Sigmoid colon (tissue), 7 donors: ENCODE data around the gene NEURL1B. TPM values are rescaled to one million over a fixed set of nuclear protein-coding genes. Genes with fewer than 3 reads are reported as not detected.

ENCODE experiments used
- DNase-seq: peaks from one replicate; pipeline ENCODE4 v3.0.0-alpha.2; 2019
- H3K27ac ChIP-seq, 4 donors: fragments of 200-600 bp; sonication (generic); one replicate each; pipeline ENCODE4 v1.5.1; 2016 to 2019; ENCODE audit warnings: mild to moderate bottlenecking in 1 of 4
- H3K27me3 ChIP-seq, 3 donors: fragments of 200-600 bp; sonication (generic); one replicate each; pipeline ENCODE4 v1.5.1; 2019; ENCODE audit warnings: mild to moderate bottlenecking in 1 of 3
- H3K36me3 ChIP-seq, 4 donors: fragments of 200-600 bp; sonication (generic); one replicate each; pipeline ENCODE4 v1.5.1; 2016 to 2019
- H3K4me1 ChIP-seq, 4 donors: fragments of 200-600 bp; sonication (generic); one replicate each; pipeline ENCODE4 v1.5.1; 2017 to 2019
- H3K4me3 ChIP-seq, 4 donors: fragments of 200-600 bp; sonication (generic); one replicate each; pipeline ENCODE4 v1.5.1; 2017 to 2019; ENCODE audit warnings: mild to moderate bottlenecking in 2 of 4, moderate library complexity in 1 of 4
- H3K9me3 ChIP-seq, 4 donors: fragments of 200-600 bp in 3 of 4; sonication (generic) in 3 of 4; one replicate each; pipeline versions ENCODE4 v1.5.1 to v1.6.1; 2013 to 2019
- CTCF ChIP-seq, 4 experiments: fragments of 450-650 bp in 3 of 4; fragments of 200-600 bp in 1 of 4; IDR thresholded peaks; one replicate each; pipeline ENCODE4 v1.5.1; 2016 to 2019; ENCODE audit warnings: antibody characterized with exemption in 4 of 4, mild to moderate bottlenecking in 3 of 4, moderate library complexity in 2 of 4
- EP300 ChIP-seq, 4 donors: sonication (generic); formaldehyde crosslinking; IDR thresholded peaks; one replicate each; pipeline ENCODE4 v1.6.1; 2017; ENCODE audit warnings: antibody characterized with exemption in 4 of 4
- POLR2A ChIP-seq, 2 donors: fragments of 450-650 bp; IDR thresholded peaks; one replicate each; pipeline ENCODE4 v1.6.1; 2016; ENCODE audit warnings: antibody characterized with exemption in 2 of 2, mild to moderate bottlenecking in 2 of 2, moderate library complexity in 2 of 2
- POLR2AphosphoS5 ChIP-seq, 4 donors: sonication (generic); formaldehyde crosslinking; IDR thresholded peaks; one replicate each; pipeline ENCODE4 v1.6.1; 2017; ENCODE audit warnings: antibody characterized with exemption in 4 of 4
- WGBS, 2 donors: extraction: QIAGEN DNeasy Blood & Tissue Kit; methylation state at CpG; one replicate each; pipeline ENCODE4 v1.1.7; 2013; 5-methylcytosine and 5-hydroxymethylcytosine counted together
- intact Hi-C: fragments of 100-400 bp; cut with DNase I; formaldehyde crosslinking; loops from one replicate; pipeline ENCODE4 v1.15.1; 2023
- polyA plus RNA-seq, 3 donors: library from polyadenylated mRNA; stranded (reverse); fragments of 200-250 nt; gene quantifications; one replicate each; pipeline ENCODE4 v1.2.3, GENCODE V29; 2013
- total RNA-seq, 4 donors: library from RNA; depleted of rRNA; stranded (reverse); fragments of >200 nt; gene quantifications; one replicate each; pipeline ENCODE4 v1.1.0, GENCODE V29; 2016
- donor health status: healthy with polysubstance abuse.
- donor health status: Bipolar disorder and iron deficiency.
- donor health status: healthy.

Gene NEURL1B
- total and polyA plus RNA-seq, 7 donors: 12.6 to 53.2 (median 32.9) TPM

- Histone ChIP-seq H3K27me3 (no peaks in the 10 kb centered on the region), H3K9me3 (no peaks in the 10 kb centered on the region), H3K4me1 (peaks cover 0 to 57% (median 42%) of the 10 kb centered on the region in 4 donors), H3K4me3 (no peak overlapping the region), H3K27ac (peak overlapping the region; percentile 84 to 95 (median 93)), H3K36me3 (no peaks in the 10 kb centered on the region)
- DNase-seq: peak; percentile 96
- intact Hi-C loops: no loop called here
- peak in 1 of 2 donors; percentile 34 for TF ChIP-seq POLR2A (IDR thresholded peaks at IDR 0.05)
- TF ChIP-seq EP300 (IDR thresholded peaks at IDR 0.05): peak in 1 of 4 donors; percentile 80
- TF ChIP-seq CTCF (IDR thresholded peaks at IDR 0.05): peak in 3 of 4 experiments; percentile 15 to 36 (median 22)
- peak; percentile 55 to 86 (median 62) for TF ChIP-seq POLR2AphosphoS5 (IDR thresholded peaks at IDR 0.05)
- WGBS, 2 donors: 28 to 59% methylated on average over 17 of the region's 17 CpGs
Measured at GRCh38 chr5:172733131-172733973, 92.3 kb downstream of the NEURL1B start.

- H3K27me3 ChIP-seq: no peaks in the 10 kb centered on the region
- peak overlapping the region; percentile 84 to 95 (median 93) for H3K27ac ChIP-seq
- H3K4me3 ChIP-seq: no peak overlapping the region
- peaks cover 0 to 57% (median 42%) of the 10 kb centered on the region in 4 donors for H3K4me1 ChIP-seq
- no peaks in the 10 kb centered on the region for H3K9me3 ChIP-seq
- no peak for TF ChIP-seq POLR2AphosphoS5 (IDR thresholded peaks at IDR 0.05)
- 14 to 36% methylated on average over 4 of the region's 4 CpGs for WGBS, 2 donors
- intact Hi-C loops: no loop called here
- no peaks in the 10 kb centered on the region for H3K36me3 ChIP-seq
- DNase-seq: no peak
Measured at GRCh38 chr5:172733974-172734346, 92.9 kb downstream of the NEURL1B start.

GRCh38 chr5:172735141-172735831 is 94.2 kb downstream of the NEURL1B start:
- WGBS, 2 donors: 89 to 91% methylated on average over 12 of the region's 12 CpGs
- intact Hi-C loops: no loop called here
- TF ChIP-seq EP300 (IDR thresholded peaks at IDR 0.05) (no peak), CTCF (IDR thresholded peaks at IDR 0.05) (no peak)
- peak overlapping the region; percentile 84 to 95 (median 93) for H3K27ac ChIP-seq
- DNase-seq: peak; percentile 64
- H3K4me3 ChIP-seq: no peak overlapping the region
- H3K36me3 ChIP-seq: no peaks in the 10 kb centered on the region
- H3K4me1 ChIP-seq: peaks cover 0 to 63% (median 47%) of the 10 kb centered on the region in 4 donors
- no peaks in the 10 kb centered on the region for H3K9me3 ChIP-seq
- no peaks in the 10 kb centered on the region for H3K27me3 ChIP-seq

GRCh38 chr5:172736508-172737135 is 95.6 kb downstream of the NEURL1B start:
- 85 to 89% methylated on average over 11 of the region's 11 CpGs for WGBS, 2 donors
- no peaks in the 10 kb centered on the region for H3K36me3 ChIP-seq
- peak overlapping the region; percentile 84 to 95 (median 93) for H3K27ac ChIP-seq
- H3K4me3 ChIP-seq: no peak overlapping the region
- no peak for DNase-seq
- intact Hi-C loops: no loop called here
- H3K4me1 ChIP-seq: peaks cover 0 to 72% (median 60%) of the 10 kb centered on the region in 4 donors
- H3K27me3 ChIP-seq: no peaks in the 10 kb centered on the region
- TF ChIP-seq POLR2A (IDR thresholded peaks at IDR 0.05) (no peak), CTCF (IDR thresholded peaks at IDR 0.05) (no peak), EP300 (IDR thresholded peaks at IDR 0.05) (no peak), POLR2AphosphoS5 (IDR thresholded peaks at IDR 0.05) (no peak)
- H3K9me3 ChIP-seq: no peaks in the 10 kb centered on the region

- no peak for TF ChIP-seq POLR2AphosphoS5 (IDR thresholded peaks at IDR 0.05)
- no peak for TF ChIP-seq POLR2A (IDR thresholded peaks at IDR 0.05)
- TF ChIP-seq CTCF (IDR thresholded peaks at IDR 0.05): no peak
- TF ChIP-seq EP300 (IDR thresholded peaks at IDR 0.05): no peak
- WGBS, 2 donors: 94% methylated on average over 6 of the region's 6 CpGs
- Histone ChIP-seq H3K4me1 (peaks cover 0 to 67% (median 44%) of the 10 kb centered on the region in 4 donors), H3K27me3 (no peaks in the 10 kb centered on the region), H3K36me3 (no peaks in the 10 kb centered on the region), H3K9me3 (no peaks in the 10 kb centered on the region), H3K27ac (peak overlapping the region in 3 of 4 donors; percentile 82 to 95 (median 95)), H3K4me3 (no peak overlapping the region)
- DNase-seq: no peak
- intact Hi-C loops: no loop called here
Measured at GRCh38 chr5:172739375-172739774, 98.3 kb downstream of the NEURL1B start.
